ENCODE results near the gene ANKRD52. TPM values are rescaled to one million over a fixed set of nuclear protein-coding genes. Genes with fewer than 3 reads are reported as not detected.

Gene ANKRD52
- total and polyA plus RNA-seq, 2 donors (not counting 3 experiments of a cell fraction or from before 2014, with no cell fraction given): 30.8 to 62.0 TPM

- H2AFZ ChIP-seq (ENCODE audit: low read depth, low read length): no peak overlapping the region
- H3K9me1 ChIP-seq (replicated peaks; ENCODE audit: control insufficient read depth, extremely low read depth, insufficient read depth, low read length): no peaks in the 10 kb centered on the region
- ChIA-PET POLR2A (interaction anchor here (0.8 kb wide), 1 partner anchor 38 kb away, joined by 6 read pairs; no protein-coding TSS in a partner anchor), CTCF (interaction anchor here (1.0 to 2.0 kb wide), 3 partner anchors 14 to 30 kb away, joined by 3 to 6 read pairs (median 3); partner anchors contain the start of genes ANKRD52 and RNF41)
- H3K79me2 ChIP-seq (ENCODE audit: control insufficient read depth, insufficient read depth, low read length): no peaks in the 10 kb centered on the region
- peaks cover 6 to 31% of the 10 kb centered on the region in 2 experiments for H3K36me3 ChIP-seq (ENCODE audit: control insufficient read depth in 2 of 2, extremely low read depth in 1 of 2, insufficient read depth in 2 of 2, low read length in 2 of 2)
- no peaks in the 10 kb centered on the region for H4K20me1 ChIP-seq (replicated peaks; ENCODE audit: control insufficient read depth, extremely low read depth, insufficient read depth, low read length)
- FAIRE-seq (no peak), DNase-seq (ENCODE audit: low read depth, low spot score) (no peak)
- dilution Hi-C loops (cut with MboI; ENCODE audit: extremely low pct_ligation_motif_present, low sequenced_read_pairs) (no loop called here), intact Hi-C loops (cut with micrococcal nuclease) (no loop called here)
- H3K27ac ChIP-seq (ENCODE audit: insufficient read depth, low read depth, low read length): no peak overlapping the region
- no peak overlapping the region for H3K9ac ChIP-seq (replicated peaks; ENCODE audit: extremely low read depth, insufficient read depth, low read length)
- BruUV-seq (replicated peaks): no TSS peak
- H3K27me3 ChIP-seq (ENCODE audit: control insufficient read depth in 2 of 2, insufficient read depth in 2 of 2, low read length in 2 of 2): no peaks in the 10 kb centered on the region
- H3K4me3 ChIP-seq (replicated peaks in 1 of 3; ENCODE audit: insufficient read depth in 1 of 3, low read depth in 1 of 3, low read length in 3 of 3): no peak overlapping the region
- no peak overlapping the region for H3K4me2 ChIP-seq (ENCODE audit: insufficient read depth, low read length)
- TF ChIP-seq JUN (IDR thresholded peaks at IDR 0.05; ENCODE audit: borderline replicate concordance, insufficient read depth, insufficient read length, low read depth) (no peak), EZH2 (IDR thresholded peaks at IDR 0.05; ENCODE audit: borderline replicate concordance, low read depth, low read length, severe bottlenecking) (no peak), FOS (IDR thresholded peaks at IDR 0.05; ENCODE audit: borderline replicate concordance, insufficient read depth, low read length) (no peak), MAX (IDR thresholded peaks at IDR 0.05; ENCODE audit: insufficient read depth, insufficient read length) (no peak), CTCF (IDR thresholded peaks at IDR 0.05; ENCODE audit: extremely low read depth in 1 of 2, insufficient read depth in 1 of 2, low read depth in 1 of 2, low read length in 2 of 2) (no peak), POLR2AphosphoS5 (IDR thresholded peaks at IDR 0.05; ENCODE audit: insufficient read depth, low read depth, low read length) (no peak), POLR2A (IDR thresholded peaks at IDR 0.05; ENCODE audit: low read depth, low read length) (no peak)
- H3K4me1 ChIP-seq (ENCODE audit: control insufficient read depth, extremely low read depth, insufficient read depth, low read length): no peaks in the 10 kb centered on the region
- no peaks in the 10 kb centered on the region for H3K9me3 ChIP-seq (replicated peaks; ENCODE audit: control insufficient read depth, insufficient read depth, low read length)
These were observed 21.2 kb downstream of the ANKRD52 start for GRCh38 chr12:56236985-56237384.
